CD4-positive, CD25-positive, alpha-beta regulatory T cell (primary cell): ENCODE measurements around the gene NTM. TPM values are rescaled to one million over a fixed set of nuclear protein-coding genes. Genes with fewer than 3 reads are reported as not detected.
A peak's percentile ranks its signal among the peaks of the same experiment; 100 is the strongest.

ENCODE experiments used
- ATAC-seq, 2 donors: fragments of 150-1000 bp; cut with Tn5 transposase; one replicate each; pipeline ENCODE4 v1.10.0; 2021; ENCODE audit warnings: low read depth in 2 of 2, moderate number of reproducible peaks in 2 of 2, moderate library complexity in 1 of 2
- DNase-seq, 3 donors: peaks; one replicate each; pipeline versions ENCODE4 v3.0.0 to v3.0.0-alpha.2; 2012 to 2022; ENCODE audit warnings: mixed read lengths in 1 of 3
- H3K27ac ChIP-seq: one replicate; pipeline ENCODE4 v1.7.0; 2013; ENCODE audit warnings: mild to moderate bottlenecking, low read length; ENCODE audit not compliant: insufficient read depth, poor library complexity, severe bottlenecking
- H3K27me3 ChIP-seq: one replicate; pipeline ENCODE4 v1.7.0; 2013; ENCODE audit warnings: low read length; ENCODE audit not compliant: control insufficient read depth, insufficient read depth
- H3K36me3 ChIP-seq: one replicate; pipeline ENCODE4 v1.7.0; 2013; ENCODE audit warnings: mild to moderate bottlenecking, low read length, moderate library complexity; ENCODE audit not compliant: control insufficient read depth, insufficient read depth
- H3K4me1 ChIP-seq: 2 replicates; pipeline ENCODE4 v1.7.0; 2013; ENCODE audit warnings: mild to moderate bottlenecking, low read length; ENCODE audit not compliant: insufficient read depth, control insufficient read depth, poor library complexity, severe bottlenecking
- H3K4me3 ChIP-seq: one replicate; pipeline ENCODE4 v1.7.0; 2013; ENCODE audit warnings: low read depth, mild to moderate bottlenecking, low read length, moderate library complexity
- H3K9me3 ChIP-seq, 2 experiments: 1 replicate in 1 of 2; 2 replicates in 1 of 2; pipeline ENCODE4 v1.7.0; 2013; ENCODE audit warnings: low read length in 2 of 2, mild to moderate bottlenecking in 1 of 2, moderate library complexity in 1 of 2; ENCODE audit not compliant: control insufficient read depth in 2 of 2
- H3K27ac Mint-ChIP-seq, 3 donors: one replicate each; pipeline ENCODE4 v1.8.0; 2020 to 2022; ENCODE audit warnings: mild to moderate bottlenecking in 3 of 3, mixed read lengths in 3 of 3, moderate library complexity in 2 of 3
- H3K27me3 Mint-ChIP-seq: one replicate; pipeline ENCODE4 v1.8.0; 2022; ENCODE audit warnings: mild to moderate bottlenecking, mixed read lengths
- H3K36me3 Mint-ChIP-seq: one replicate; pipeline ENCODE4 v1.8.0; 2020; ENCODE audit warnings: mixed read lengths
- H3K4me1 Mint-ChIP-seq, 4 donors: one replicate each; pipeline ENCODE4 v1.8.0; 2020 to 2022; ENCODE audit warnings: mixed read lengths in 4 of 4, mild to moderate bottlenecking in 1 of 4
- H3K4me3 Mint-ChIP-seq, 4 donors: one replicate each; pipeline ENCODE4 v1.8.0; 2020 to 2022; ENCODE audit warnings: mild to moderate bottlenecking in 4 of 4, mixed read lengths in 4 of 4, moderate library complexity in 3 of 4
- H3K9me3 Mint-ChIP-seq, 7 donors: one replicate each; pipeline ENCODE4 v1.8.0; 2020 to 2022; ENCODE audit warnings: mixed read lengths in 7 of 7, mild to moderate bottlenecking in 3 of 7, moderate library complexity in 2 of 7
- polyA plus RNA-seq, 4 donors: library from polyadenylated mRNA; unstranded; fragments of 300-500 nt; fragmentation: Illumina TruSeq; gene quantifications; one replicate each; pipeline ENCODE4 v1.2.3, GENCODE V29; 2021
- total RNA-seq: library from RNA; stranded (reverse); gene quantifications from one replicate; pipeline ENCODE4 v1.2.3, GENCODE V29; 2022

Gene NTM
- total and polyA plus RNA-seq, 5 donors from 2014 or later, result 1.3 TPM; not detected in 4

GRCh38 chr11:131614631-131615030 is 244.2 kb downstream of the NTM start:
- no peak for ATAC-seq
- Mint-ChIP-seq H3K36me3 (no peaks in the 10 kb centered on the region), H3K4me3 (no peak overlapping the region), H3K9me3 (peaks cover 0 to 2% (median 0%) of the 10 kb centered on the region in 7 donors), H3K27me3 (no peaks in the 10 kb centered on the region), H3K4me1 (no peaks in the 10 kb centered on the region), H3K27ac (no peak overlapping the region)
- Histone ChIP-seq H3K9me3 (no peaks in the 10 kb centered on the region), H3K27me3 (no peaks in the 10 kb centered on the region), H3K27ac (no peak overlapping the region), H3K36me3 (no peaks in the 10 kb centered on the region), H3K4me3 (no peak overlapping the region), H3K4me1 (no peaks in the 10 kb centered on the region)
- DNase-seq, result no peak

DNA sequence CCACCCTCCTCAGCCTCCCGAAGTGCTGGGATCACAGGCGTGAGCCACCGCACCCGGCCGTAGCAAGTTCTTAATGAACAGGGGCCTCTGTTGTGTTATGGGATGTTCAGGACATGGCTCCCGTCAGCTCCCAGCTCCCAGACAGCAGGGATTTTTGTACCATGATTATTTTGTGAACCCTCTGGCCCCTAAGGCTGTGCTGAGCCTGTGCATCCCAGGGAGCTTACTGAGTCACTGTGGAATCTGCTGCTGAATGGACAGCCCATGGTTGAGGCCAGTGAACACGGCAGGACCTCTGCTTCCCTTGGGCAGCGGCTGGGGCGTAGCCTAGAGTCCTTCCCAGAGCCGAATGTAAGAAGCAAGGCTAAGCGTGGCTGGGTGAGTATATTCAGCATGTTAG is 245.2 kb downstream of the NTM start:
- DNase-seq (no peak), ATAC-seq (peak in 1 of 2 donors; percentile 20)
- no peaks in the 10 kb centered on the region for H3K27me3 ChIP-seq
- Mint-ChIP-seq H3K9me3 (peaks cover 0 to 2% (median 0%) of the 10 kb centered on the region in 7 donors), H3K36me3 (no peaks in the 10 kb centered on the region), H3K4me1 (no peaks in the 10 kb centered on the region), H3K27me3 (no peaks in the 10 kb centered on the region), H3K4me3 (no peak overlapping the region), H3K27ac (no peak overlapping the region)
- no peaks in the 10 kb centered on the region for H3K4me1 ChIP-seq
- H3K27ac ChIP-seq, result no peak overlapping the region
- no peaks in the 10 kb centered on the region for H3K9me3 ChIP-seq
- no peaks in the 10 kb centered on the region for H3K36me3 ChIP-seq
- no peak overlapping the region for H3K4me3 ChIP-seq

DNA sequence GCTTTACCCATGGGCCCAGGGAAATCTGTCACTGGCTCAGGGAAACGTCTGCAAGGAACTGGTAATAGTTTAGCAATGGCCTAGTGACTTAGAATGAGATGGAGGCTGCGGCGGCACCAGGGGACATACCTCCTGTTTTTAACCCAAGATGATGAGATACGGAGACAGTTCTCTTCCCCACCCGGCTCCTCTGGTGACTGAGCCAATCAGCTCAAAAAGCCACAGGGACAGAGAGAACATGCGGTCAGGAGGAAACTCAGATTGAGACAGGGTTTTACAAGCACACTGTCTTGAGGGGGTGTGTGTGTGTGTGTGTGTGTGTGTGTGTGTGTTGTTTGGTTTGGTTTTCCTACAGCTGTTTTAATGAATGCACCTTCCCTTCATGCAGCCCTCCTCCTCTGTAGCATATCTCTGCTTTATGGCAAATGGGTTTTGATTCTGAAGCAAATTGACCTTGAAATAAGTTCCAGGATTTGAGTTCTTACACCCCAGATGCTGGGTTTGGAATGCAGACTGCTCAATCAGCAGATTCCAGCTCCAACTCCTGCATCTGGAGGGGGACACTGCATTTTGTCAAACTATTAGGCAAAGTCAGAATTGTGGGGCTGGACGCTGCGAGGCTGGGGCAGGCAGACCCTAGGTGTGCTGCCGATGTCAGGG is 246.2 kb downstream of the NTM start:
- Histone ChIP-seq H3K27ac (no peak overlapping the region), H3K27me3 (no peaks in the 10 kb centered on the region), H3K9me3 (no peaks in the 10 kb centered on the region), H3K36me3 (no peaks in the 10 kb centered on the region), H3K4me3 (no peak overlapping the region), H3K4me1 (no peaks in the 10 kb centered on the region)
- Mint-ChIP-seq H3K4me1 (no peaks in the 10 kb centered on the region), H3K9me3 (no peaks in the 10 kb centered on the region), H3K27ac (no peak overlapping the region), H3K36me3 (no peaks in the 10 kb centered on the region), H3K4me3 (no peak overlapping the region), H3K27me3 (no peaks in the 10 kb centered on the region)
- DNase-seq (no peak), ATAC-seq (no peak)

GRCh38 chr11:131618201-131618600 is 247.8 kb downstream of the NTM start:
- H3K4me1 ChIP-seq, result no peaks in the 10 kb centered on the region
- H3K27me3 ChIP-seq, result no peaks in the 10 kb centered on the region
- no peak for ATAC-seq
- H3K27me3 Mint-ChIP-seq, result no peaks in the 10 kb centered on the region
- H3K4me1 Mint-ChIP-seq, result no peaks in the 10 kb centered on the region
- no peak for DNase-seq
- H3K27ac ChIP-seq, result no peak overlapping the region
- H3K4me3 ChIP-seq, result no peak overlapping the region
- no peaks in the 10 kb centered on the region for H3K9me3 Mint-ChIP-seq
- no peaks in the 10 kb centered on the region for H3K9me3 ChIP-seq
- no peaks in the 10 kb centered on the region for H3K36me3 Mint-ChIP-seq
- no peaks in the 10 kb centered on the region for H3K36me3 ChIP-seq
- H3K4me3 Mint-ChIP-seq, result no peak overlapping the region
- no peak overlapping the region for H3K27ac Mint-ChIP-seq

- no peak for ATAC-seq
- no peaks in the 10 kb centered on the region for H3K36me3 ChIP-seq
- no peaks in the 10 kb centered on the region for H3K4me1 ChIP-seq
- no peaks in the 10 kb centered on the region for H3K27me3 ChIP-seq
- H3K27ac ChIP-seq, result no peak overlapping the region
- Mint-ChIP-seq H3K27ac (no peak overlapping the region), H3K4me3 (no peak overlapping the region), H3K4me1 (no peaks in the 10 kb centered on the region), H3K27me3 (peaks cover 2% of the 10 kb centered on the region), H3K36me3 (no peaks in the 10 kb centered on the region), H3K9me3 (no peaks in the 10 kb centered on the region)
- H3K4me3 ChIP-seq, result no peak overlapping the region
- H3K9me3 ChIP-seq, result no peaks in the 10 kb centered on the region
- no peak for DNase-seq
These were observed 251.8 kb downstream of the NTM start for GRCh38 chr11:131622193-131622592.

GRCh38 chr11:131624531-131624930 is 254.1 kb downstream of the NTM start:
- Histone ChIP-seq H3K4me1 (no peaks in the 10 kb centered on the region), H3K27ac (no peak overlapping the region), H3K27me3 (no peaks in the 10 kb centered on the region), H3K9me3 (no peaks in the 10 kb centered on the region), H3K36me3 (no peaks in the 10 kb centered on the region), H3K4me3 (no peak overlapping the region)
- H3K27ac Mint-ChIP-seq, result no peak overlapping the region
- DNase-seq (no peak), ATAC-seq (no peak)
- H3K4me3 Mint-ChIP-seq, result no peak overlapping the region
- peaks cover 0 to 2% (median 0%) of the 10 kb centered on the region in 7 donors for H3K9me3 Mint-ChIP-seq
- no peaks in the 10 kb centered on the region for H3K36me3 Mint-ChIP-seq
- no peaks in the 10 kb centered on the region for H3K4me1 Mint-ChIP-seq
- H3K27me3 Mint-ChIP-seq, result peaks cover 6% of the 10 kb centered on the region

GRCh38 chr11:131626788-131627187 is 256.4 kb downstream of the NTM start:
- Mint-ChIP-seq H3K4me3 (no peak overlapping the region), H3K27ac (no peak overlapping the region), H3K4me1 (no peaks in the 10 kb centered on the region), H3K9me3 (peaks cover 0 to 2% (median 0%) of the 10 kb centered on the region in 7 donors), H3K36me3 (no peaks in the 10 kb centered on the region), H3K27me3 (peaks cover 6% of the 10 kb centered on the region)
- H3K4me3 ChIP-seq, result no peak overlapping the region
- no peaks in the 10 kb centered on the region for H3K36me3 ChIP-seq
- no peak for ATAC-seq
- no peak overlapping the region for H3K27ac ChIP-seq
- no peak for DNase-seq
- H3K4me1 ChIP-seq, result no peaks in the 10 kb centered on the region
- no peaks in the 10 kb centered on the region for H3K9me3 ChIP-seq
- no peaks in the 10 kb centered on the region for H3K27me3 ChIP-seq

DNA sequence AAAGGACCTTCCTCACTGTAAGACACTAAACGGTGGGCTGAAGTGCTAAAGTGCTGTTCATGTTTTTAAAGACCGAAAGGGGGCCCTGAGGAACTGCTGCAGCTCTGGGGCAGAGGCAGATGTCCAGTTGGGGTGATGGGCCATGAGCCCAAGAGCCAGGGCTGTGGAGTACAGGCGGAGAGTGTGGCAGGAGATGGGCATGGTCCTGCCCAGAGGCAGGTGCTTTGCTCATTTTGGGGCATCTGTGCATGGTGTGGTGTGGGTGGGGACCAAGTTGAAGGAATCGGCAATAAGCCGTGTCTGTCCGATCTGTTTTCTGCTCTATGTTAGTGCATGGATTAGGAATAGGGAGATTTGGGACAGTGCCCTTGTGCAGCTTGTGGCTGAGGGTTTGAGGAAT is 258.3 kb downstream of the NTM start:
- ATAC-seq (no peak), DNase-seq (no peak)
- Histone ChIP-seq H3K27me3 (no peaks in the 10 kb centered on the region), H3K4me1 (no peaks in the 10 kb centered on the region), H3K27ac (no peak overlapping the region), H3K9me3 (no peaks in the 10 kb centered on the region), H3K36me3 (no peaks in the 10 kb centered on the region), H3K4me3 (no peak overlapping the region)
- Mint-ChIP-seq H3K27ac (no peak overlapping the region), H3K9me3 (peaks cover 0 to 4% (median 0%) of the 10 kb centered on the region in 7 donors), H3K27me3 (peaks cover 6% of the 10 kb centered on the region), H3K4me1 (no peaks in the 10 kb centered on the region), H3K4me3 (no peak overlapping the region), H3K36me3 (no peaks in the 10 kb centered on the region)
